Keratinocyte (primary cell): ENCODE results near the gene HCRTR1. TPM values are rescaled to one million over a fixed set of nuclear protein-coding genes. Genes with fewer than 3 reads are reported as not detected.

Source experiments
- DNase-seq: peaks from one replicate; pipeline ENCODE4 v3.0.0-alpha.2; 2011; ENCODE audit warnings: low read depth, missing footprints, low spot score
- FAIRE-seq: peaks from 2 replicates; lab custom pipeline; 2011; peaks lifted over from hg19 to GRCh38; lab: Jason Lieb, UNC
- H2AFZ ChIP-seq: 2 replicates; pipeline ENCODE4 v1.6.0; 2012; ENCODE audit warnings: low read length, control low read depth, inconsistent platforms; ENCODE audit not compliant: control insufficient read depth
- H3K27ac ChIP-seq: 2 replicates; pipeline ENCODE4 v1.5.1; 2011; ENCODE audit warnings: low read length; ENCODE audit not compliant: control insufficient read depth, insufficient read depth
- H3K27me3 ChIP-seq: 3 replicates; pipeline ENCODE4 v1.6.0; 2011; ENCODE audit warnings: low read length; ENCODE audit not compliant: control insufficient read depth, insufficient read depth; ENCODE audit errors: extremely low read depth
- H3K36me3 ChIP-seq, 2 experiments: 2 replicates in 1 of 2; 3 replicates in 1 of 2; pipeline ENCODE4 v1.5.1; 2011; ENCODE audit warnings: low read length in 2 of 2, mild to moderate bottlenecking in 1 of 2; ENCODE audit not compliant: control insufficient read depth in 2 of 2, insufficient read depth in 2 of 2; ENCODE audit errors: extremely low read depth in 1 of 2
- H3K4me1 ChIP-seq: 3 replicates; pipeline ENCODE4 v1.5.1; 2011; ENCODE audit warnings: low read length; ENCODE audit not compliant: control insufficient read depth, insufficient read depth; ENCODE audit errors: extremely low read depth
- H3K4me2 ChIP-seq: 3 replicates; pipeline ENCODE4 v1.6.0; 2011; ENCODE audit warnings: low read depth, low read length; ENCODE audit not compliant: control insufficient read depth, insufficient read depth; ENCODE audit errors: extremely low read depth
- H3K4me3 ChIP-seq, 3 experiments: fragments of 200-600 bp in 1 of 3; sonication (generic) in 1 of 3; 2 replicates in 2 of 3; 3 replicates in 1 of 3; pipeline ENCODE4 v1.5.1; 2011 to 2016; ENCODE audit warnings: low read length in 3 of 3, mild to moderate bottlenecking in 3 of 3, control low read depth in 2 of 3, inconsistent platforms in 1 of 3, low read depth in 1 of 3, mixed read lengths in 1 of 3, mixed run types in 1 of 3, moderate library complexity in 1 of 3; ENCODE audit not compliant: control insufficient read depth in 2 of 3, insufficient read depth in 2 of 3; ENCODE audit errors: extremely low read depth in 1 of 3
- H3K79me2 ChIP-seq: 2 replicates; pipeline ENCODE4 v1.6.0; 2012; ENCODE audit warnings: low read length; ENCODE audit not compliant: control insufficient read depth, insufficient read depth
- H3K9ac ChIP-seq: 3 replicates; pipeline ENCODE4 v1.6.0; 2011; ENCODE audit warnings: low read length; ENCODE audit not compliant: control insufficient read depth, insufficient read depth; ENCODE audit errors: extremely low read depth
- H3K9me1 ChIP-seq: 3 replicates; pipeline ENCODE4 v1.6.0; 2011; ENCODE audit warnings: low read length; ENCODE audit not compliant: control insufficient read depth, insufficient read depth; ENCODE audit errors: extremely low read depth
- H3K9me3 ChIP-seq: 2 replicates; pipeline ENCODE4 v1.5.1; 2012; ENCODE audit warnings: low read depth, low read length; ENCODE audit not compliant: control insufficient read depth
- H4K20me1 ChIP-seq: 3 replicates; pipeline ENCODE4 v1.6.0; 2011; ENCODE audit warnings: low read length; ENCODE audit not compliant: control insufficient read depth, insufficient read depth; ENCODE audit errors: extremely low read depth
- CTCF ChIP-seq, 3 experiments: IDR thresholded peaks in 1 of 3; conservative IDR thresholded peaks in 1 of 3; optimal IDR thresholded peaks in 1 of 3; 2 replicates in 2 of 3; 3 replicates in 1 of 3; pipeline versions ENCODE3 to v1.5.1; 2011; ENCODE audit warnings: low read length in 3 of 3, mild to moderate bottlenecking in 3 of 3, moderate library complexity in 2 of 3, control low read depth in 1 of 3, inconsistent platforms in 1 of 3; ENCODE audit not compliant: insufficient read depth in 2 of 3; ENCODE audit errors: extremely low read depth in 1 of 3
- EZH2 ChIP-seq: IDR thresholded peaks from one replicate; pipeline ENCODE4 v1.6.1; 2012; ENCODE audit warnings: inconsistent platforms, mild to moderate bottlenecking, low read length, moderate library complexity
- dilution Hi-C: fragments of 300-500 bp; cut with MboI; formaldehyde crosslinking; loops from one replicate; pipeline ENCODE4 v1.7.0; 2020; ENCODE audit warnings: low sequenced_read_pairs; ENCODE audit not compliant: extremely low pct_ligation_motif_present
- polyA plus RNA-seq, 5 experiments: library from polyadenylated mRNA; depleted of rRNA in 3 of 5; stranded (reverse) in 3 of 5; stranded (forward) in 1 of 5; unstranded in 1 of 5; fragments of >200 nt; gene quantifications; 1 replicate in 1 of 5; 2 replicates in 3 of 5; 3 replicates in 1 of 5; pipeline versions ENCODE4 v1.2.1 to v1.2.3, GENCODE V29; 2011 to 2012; ENCODE audit warnings: missing spikeins in 2 of 5, low read depth in 1 of 5, low replicate concordance in 1 of 5

The HCRTR1 gene
- polyA plus RNA-seq, 1 donor (not counting 4 experiments of a cell fraction or from before 2014, with no cell fraction given): not detected

DNA sequence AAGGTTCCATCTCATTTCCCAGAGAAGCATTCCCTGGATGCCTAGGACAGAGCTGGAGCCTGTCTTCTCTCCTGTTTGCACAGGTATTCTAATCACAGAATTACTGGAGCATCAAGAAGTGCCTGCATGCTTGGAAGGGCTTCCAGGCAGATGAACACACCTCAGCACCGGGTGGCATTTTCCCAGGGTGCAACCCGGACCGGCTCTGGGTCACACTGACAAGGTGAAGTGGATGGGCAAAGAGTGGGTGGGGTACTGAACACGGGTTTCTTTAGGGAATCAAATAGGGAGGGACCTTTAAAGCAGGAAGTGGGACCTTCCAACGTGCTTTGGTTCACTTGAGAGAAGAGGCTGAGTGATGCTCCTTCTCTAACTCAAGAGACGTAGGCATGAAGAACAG is 34.3 kb downstream of the HCRTR1 start:
- Histone ChIP-seq H3K4me1 (peaks cover 9% of the 10 kb centered on the region), H4K20me1 (no peaks in the 10 kb centered on the region), H2AFZ (no peak overlapping the region), H3K9me3 (no peaks in the 10 kb centered on the region), H3K36me3 (peaks cover 19 to 27% of the 10 kb centered on the region in 2 experiments), H3K4me2 (no peak overlapping the region), H3K4me3 (no peak overlapping the region), H3K9me1 (no peaks in the 10 kb centered on the region), H3K9ac (no peak overlapping the region), H3K79me2 (no peaks in the 10 kb centered on the region), H3K27ac (no peak overlapping the region), H3K27me3 (no peaks in the 10 kb centered on the region)
- dilution Hi-C loops: no loop called here
- no peak for FAIRE-seq
- DNase-seq: no peak
- TF ChIP-seq EZH2: no peak
- TF ChIP-seq CTCF (optimal IDR thresholded peaks at IDR 0.05 in 1 of 3, IDR thresholded peaks at IDR 0.05 in 1 of 3, conservative IDR thresholded peaks at IDR 0.05 in 1 of 3; ENCODE audit: extremely low read depth in 1 of 3, insufficient read depth in 2 of 3, low read length in 3 of 3): no peak

- H3K36me3 ChIP-seq: peaks cover 27 to 28% of the 10 kb centered on the region in 2 experiments
- TF ChIP-seq EZH2 (no peak), CTCF (optimal IDR thresholded peaks at IDR 0.05 in 1 of 3, IDR thresholded peaks at IDR 0.05 in 1 of 3, conservative IDR thresholded peaks at IDR 0.05 in 1 of 3; ENCODE audit: extremely low read depth in 1 of 3, insufficient read depth in 2 of 3, low read length in 3 of 3) (no peak)
- H4K20me1 ChIP-seq: no peaks in the 10 kb centered on the region
- no peak overlapping the region for H3K27ac ChIP-seq
- peaks cover 9% of the 10 kb centered on the region for H3K4me1 ChIP-seq
- dilution Hi-C loops: no loop called here
- H3K79me2 ChIP-seq: no peaks in the 10 kb centered on the region
- no peak overlapping the region for H3K4me3 ChIP-seq
- H2AFZ ChIP-seq: no peak overlapping the region
- no peaks in the 10 kb centered on the region for H3K27me3 ChIP-seq
- no peaks in the 10 kb centered on the region for H3K9me1 ChIP-seq
- no peak overlapping the region for H3K9ac ChIP-seq
- DNase-seq (no peak), FAIRE-seq (no peak)
- H3K9me3 ChIP-seq: no peaks in the 10 kb centered on the region
- no peak overlapping the region for H3K4me2 ChIP-seq
Observed at GRCh38 chr1:31652891-31653499, 35.5 kb downstream of the HCRTR1 start.
